NCI-H2081 (cell line): ENCODE data around the gene NLRP1.

ENCODE experiments used
- DNase-seq, 2 experiments: peaks; one replicate each; lab custom pipeline; 2025; lab: John Stamatoyannopoulos, UW

NLRP1 gene

DNA sequence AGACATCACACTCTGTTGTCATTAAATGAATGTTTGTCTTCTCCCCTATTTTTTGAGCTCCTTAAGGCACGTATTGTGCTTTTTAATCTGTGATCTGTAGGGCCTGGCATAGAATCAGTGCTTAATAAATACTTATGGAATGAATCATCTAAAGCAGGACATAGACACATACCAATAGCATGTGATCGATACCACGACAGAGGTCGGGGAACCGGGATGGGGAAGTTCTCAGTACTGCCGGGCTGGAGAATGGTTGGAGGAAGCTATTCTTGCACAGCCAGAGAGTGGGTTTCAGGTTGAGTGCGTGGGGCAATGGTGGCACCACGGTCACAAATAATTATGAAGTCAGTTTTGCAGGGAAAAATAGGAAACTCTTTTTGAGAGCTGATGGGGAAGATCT, 26.8 kb downstream of the NLRP1 start:
- no peak for DNase-seq

DNA sequence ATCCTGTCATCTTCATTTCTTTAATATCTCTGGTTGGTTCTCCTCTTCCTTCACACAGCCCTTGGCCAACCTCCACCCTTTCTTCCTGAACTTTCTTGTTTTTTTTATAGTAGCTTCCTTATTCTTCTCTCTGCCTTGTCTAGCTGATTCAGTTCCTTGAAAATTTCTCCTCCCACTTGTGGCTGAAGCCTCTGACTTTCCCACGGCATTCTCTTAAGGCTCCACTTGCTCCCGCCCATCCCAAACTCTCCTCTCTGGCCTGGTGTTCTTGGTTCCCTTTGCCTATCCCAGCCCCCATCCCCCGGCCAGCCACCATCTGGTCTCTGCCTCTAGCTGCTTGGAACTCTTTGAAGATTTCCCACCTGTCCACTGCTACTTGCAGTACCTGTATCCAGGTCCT, 29.1 kb downstream of the NLRP1 start:
- DNase-seq: no peak

DNA sequence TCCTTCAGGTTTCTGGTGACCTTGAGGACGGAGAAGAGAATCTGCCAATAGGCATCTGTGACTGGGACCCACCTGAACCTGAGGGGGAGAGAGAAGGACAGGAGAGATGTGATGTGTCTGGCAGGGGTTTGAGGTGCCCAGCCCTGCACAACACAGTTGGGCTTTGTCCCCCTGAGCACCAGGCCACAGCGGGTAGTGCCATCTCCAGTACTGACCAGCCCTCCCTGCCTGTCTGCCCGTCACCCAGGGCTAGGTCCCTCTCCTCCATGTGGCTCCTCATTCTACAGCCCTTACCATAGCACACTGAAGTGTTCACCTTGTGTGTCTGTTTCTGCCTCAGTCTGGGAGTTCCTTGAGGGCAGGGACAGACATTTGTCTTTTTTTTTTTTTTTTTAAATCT, 30.8 kb downstream of the NLRP1 start:
- DNase-seq: no peak

DNA sequence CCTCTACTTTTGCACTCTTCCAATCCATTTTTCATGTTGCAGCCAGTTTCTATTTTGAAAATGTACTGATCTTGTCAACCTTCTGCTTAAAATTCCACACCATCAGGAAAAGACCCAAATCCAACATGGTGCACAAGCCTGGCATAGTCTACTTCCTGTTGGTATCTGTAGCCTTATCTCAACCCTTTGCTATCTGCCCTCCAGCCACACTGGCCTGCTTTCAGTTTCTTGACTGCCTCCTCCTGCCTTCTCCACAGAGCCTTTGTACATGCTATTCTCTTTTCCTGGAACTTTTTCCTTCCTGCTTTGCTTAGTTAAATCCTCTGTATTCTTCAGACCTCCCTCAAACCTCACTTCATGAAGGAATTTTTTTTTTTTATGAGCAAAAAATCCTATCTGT, 31.5 kb downstream of the NLRP1 start:
- DNase-seq: no peak

DNA sequence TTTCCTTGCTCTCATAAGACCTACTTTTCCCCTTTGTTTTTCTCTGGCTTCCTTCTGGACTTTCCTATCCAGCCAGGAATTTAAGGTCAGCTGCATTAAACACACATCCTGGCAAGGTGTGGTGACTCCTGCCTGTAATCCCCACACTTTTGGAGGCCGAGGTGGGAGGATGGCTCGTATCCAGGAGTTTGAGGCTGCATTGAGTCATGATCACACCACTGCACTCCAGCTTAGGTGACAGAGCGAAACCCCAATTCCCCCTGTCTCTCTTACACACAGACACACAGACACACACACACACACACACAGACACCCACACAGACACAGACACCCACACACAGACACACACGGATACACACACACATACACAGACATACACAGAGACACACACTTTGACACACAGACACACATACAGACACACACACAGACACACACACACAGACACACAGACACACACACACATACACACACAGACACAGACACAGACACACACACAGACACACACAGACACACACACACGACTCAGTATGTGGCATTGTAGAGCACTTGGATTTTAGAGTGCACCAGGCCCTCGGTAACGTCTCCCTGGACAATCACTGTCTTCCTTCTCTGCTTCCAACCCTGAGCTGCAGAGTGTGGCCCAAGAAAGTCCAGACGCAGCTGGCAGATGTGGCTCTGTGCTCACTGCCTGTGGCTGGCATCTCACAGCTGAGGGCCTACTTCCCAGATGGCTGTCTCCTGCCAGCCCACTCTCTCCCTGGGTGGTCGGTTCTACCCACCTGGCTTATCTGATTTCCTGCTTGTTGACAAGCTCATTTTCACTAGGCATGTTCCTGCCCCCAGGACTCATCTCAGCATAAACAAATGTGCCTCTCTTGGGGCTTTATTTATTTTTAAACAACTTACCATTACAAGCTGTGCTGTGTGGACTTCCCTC, 39.0 kb downstream of the NLRP1 start:
- no peak for DNase-seq

- no peak for DNase-seq
Measured at GRCh38 chr17:5544115-5544514, 40.2 kb downstream of the NLRP1 start.

DNA sequence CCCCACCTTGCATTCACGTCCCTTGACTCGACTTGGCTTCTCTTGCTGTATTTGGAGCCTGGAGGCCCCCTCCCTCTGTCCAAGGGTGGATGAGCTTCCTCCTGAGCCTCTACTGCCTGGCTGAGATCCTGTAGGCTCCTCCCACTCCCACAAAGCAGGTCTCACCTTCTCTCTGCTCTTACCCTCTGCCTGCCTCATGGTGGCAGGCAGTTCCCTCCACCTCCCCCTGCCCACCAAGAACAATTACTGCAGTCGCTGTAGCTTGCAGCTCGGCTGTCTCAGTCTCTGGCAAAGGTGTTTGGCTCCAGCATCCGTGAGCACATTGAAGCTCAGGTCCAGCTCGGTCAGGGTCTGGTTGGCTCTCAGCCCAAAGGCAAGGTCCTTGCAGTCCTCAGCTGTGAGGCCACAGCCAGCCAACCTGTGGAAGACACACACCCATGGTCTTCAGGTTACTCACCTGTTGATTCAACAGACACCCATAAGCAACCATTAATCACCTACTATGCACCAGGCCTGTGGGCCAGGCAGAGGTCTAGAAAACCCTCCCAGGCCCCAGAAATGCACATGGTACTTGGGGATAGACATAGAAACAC, 42.6 kb downstream of the NLRP1 start:
- no peak for DNase-seq

GRCh38 chr17:5540321-5540720, 44.0 kb downstream of the NLRP1 start:
- DNase-seq: no peak

DNA sequence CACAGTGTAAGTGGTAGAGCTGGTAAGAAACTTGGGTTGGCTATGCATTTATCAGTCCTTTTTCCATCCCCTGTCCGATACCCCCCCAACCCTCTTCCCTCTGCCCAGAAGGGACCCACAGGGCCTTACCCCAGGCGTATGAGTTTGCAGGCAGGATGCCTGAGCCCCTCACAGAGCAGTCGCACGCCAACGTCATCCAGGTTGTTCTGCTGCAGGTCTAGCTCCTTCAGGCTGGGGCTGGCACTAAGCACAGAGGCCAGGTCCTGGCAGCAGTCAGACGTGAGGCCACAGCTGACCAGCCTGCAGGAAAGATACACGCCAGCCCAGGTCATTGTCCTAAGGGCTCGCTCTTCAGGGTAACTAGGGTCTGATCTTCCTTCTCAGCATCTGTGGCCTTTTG, 45.0 kb downstream of the NLRP1 start:
- DNase-seq: no peak

- no peak for DNase-seq
Measured at GRCh38 chr17:5536866-5537650, 47.3 kb downstream of the NLRP1 start.

DNA sequence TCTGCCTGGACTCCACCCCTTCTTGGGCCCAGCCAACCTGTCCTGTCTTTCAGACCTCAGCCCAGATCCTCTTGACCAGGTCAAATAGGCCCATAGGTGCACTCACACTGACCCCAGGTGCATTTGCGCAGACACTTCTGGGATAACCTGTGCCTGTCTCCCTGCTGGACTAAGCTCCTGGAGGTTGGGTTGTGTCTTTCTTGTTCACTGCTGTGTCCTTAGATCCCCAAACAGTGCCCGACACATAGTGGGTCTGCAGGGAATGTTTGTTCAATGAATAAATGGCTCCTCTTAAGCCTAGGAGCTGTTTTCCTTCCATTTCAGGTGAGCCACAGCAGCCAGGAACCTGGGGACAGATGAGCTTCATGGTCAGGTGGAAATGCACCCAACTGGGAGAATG, 48.9 kb downstream of the NLRP1 start:
- no peak for DNase-seq

DNA sequence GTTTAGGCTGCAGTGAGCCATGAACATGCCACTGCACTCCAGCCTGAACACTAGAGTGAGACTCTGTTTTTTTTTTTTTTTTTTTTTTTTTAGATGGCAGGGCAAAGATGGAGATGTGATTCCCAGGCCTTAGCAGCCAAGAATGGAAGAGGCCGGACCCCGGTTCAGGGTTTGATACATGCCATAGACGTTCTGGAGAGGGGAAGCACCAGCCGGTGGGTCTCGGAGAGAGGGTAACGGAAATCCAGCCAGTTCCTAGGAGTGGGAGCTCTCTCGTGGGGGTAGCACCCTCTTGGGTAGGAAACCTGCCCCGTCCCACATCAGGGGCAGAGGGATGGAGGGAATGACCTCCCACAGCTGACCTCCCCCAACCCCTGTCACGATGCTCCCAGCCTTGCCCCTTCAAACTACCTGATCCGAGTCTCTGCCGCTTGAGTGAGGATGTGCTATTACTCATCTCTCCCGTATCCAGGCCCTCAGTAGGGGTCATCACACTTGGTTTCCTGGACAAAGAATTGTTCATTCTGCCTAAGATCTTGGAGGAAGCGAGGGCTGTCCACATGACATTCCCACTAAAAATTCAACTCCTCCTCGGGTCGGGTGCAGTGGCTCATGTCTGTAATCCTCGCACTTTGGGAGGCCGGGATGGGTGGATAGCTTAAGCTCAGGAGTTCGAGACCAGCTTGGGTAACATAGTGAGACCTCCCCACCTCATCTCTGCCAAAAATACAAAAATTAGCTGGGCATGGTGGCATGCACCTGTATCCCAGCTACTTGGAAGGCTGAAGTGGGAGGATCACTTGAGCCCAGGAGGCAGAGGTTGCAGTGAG, 50.6 kb downstream of the NLRP1 start:
- no peak for DNase-seq

DNA sequence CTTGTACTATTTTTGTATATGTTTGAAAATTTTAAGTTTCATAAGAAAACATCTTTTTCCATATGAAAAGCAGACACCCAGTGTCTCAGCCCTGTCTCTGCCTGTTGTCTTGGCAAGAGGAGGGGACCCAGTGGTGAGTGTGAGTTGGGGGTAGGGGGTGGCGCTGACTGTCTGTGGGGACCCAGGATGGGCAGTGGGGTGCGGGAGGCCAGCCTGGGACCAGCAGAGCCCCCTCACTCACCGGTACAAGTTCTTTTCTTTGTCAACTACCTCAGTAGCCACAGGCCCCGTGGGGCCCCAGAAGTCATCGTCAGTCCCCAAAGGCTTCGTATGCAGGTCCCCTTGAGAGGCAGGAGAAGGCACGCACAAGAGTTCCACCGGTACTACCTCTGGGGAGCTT, 51.7 kb downstream of the NLRP1 start:
- DNase-seq: no peak

- no peak for DNase-seq
Measured at GRCh38 chr17:5531085-5531418, 53.3 kb downstream of the NLRP1 start.

DNA sequence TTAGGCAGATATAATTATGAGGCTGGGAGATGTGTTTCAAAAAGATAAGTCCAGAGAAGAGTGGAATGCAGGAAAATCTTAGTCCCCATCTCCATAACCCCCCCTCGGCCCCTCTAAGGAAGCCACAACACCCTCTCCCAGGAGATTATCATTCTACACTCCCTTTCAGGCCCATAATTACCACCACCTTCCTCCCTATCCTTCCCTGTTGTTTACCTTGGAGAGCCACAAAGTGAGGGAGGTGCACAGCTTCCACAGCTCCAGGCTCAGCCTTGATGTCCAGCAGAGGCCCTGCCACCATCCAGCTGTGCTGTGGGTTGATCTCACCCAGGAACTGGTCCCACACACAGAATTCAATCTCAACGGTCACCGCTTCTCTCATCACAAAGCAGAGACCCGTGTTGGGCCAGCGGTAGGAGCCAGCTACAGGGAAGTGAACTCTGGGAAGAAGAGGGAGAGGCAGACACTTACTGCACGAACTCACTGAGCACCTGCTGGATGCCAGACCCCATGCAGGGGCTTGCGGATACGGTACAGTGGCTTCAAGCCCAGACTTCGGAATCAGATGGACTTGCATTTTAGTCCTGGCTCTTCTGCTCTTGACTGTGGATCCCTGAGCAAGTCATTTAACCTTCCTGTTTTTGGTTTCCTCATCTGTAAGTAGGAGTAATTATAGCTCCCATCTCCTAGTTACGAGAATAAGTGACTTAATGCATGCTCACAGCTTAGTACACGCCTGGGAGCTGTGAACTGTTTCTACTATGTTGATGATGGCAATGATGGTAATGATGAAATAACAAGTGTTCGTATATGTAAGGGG, 53.8 kb downstream of the NLRP1 start:
- DNase-seq: no peak

DNA sequence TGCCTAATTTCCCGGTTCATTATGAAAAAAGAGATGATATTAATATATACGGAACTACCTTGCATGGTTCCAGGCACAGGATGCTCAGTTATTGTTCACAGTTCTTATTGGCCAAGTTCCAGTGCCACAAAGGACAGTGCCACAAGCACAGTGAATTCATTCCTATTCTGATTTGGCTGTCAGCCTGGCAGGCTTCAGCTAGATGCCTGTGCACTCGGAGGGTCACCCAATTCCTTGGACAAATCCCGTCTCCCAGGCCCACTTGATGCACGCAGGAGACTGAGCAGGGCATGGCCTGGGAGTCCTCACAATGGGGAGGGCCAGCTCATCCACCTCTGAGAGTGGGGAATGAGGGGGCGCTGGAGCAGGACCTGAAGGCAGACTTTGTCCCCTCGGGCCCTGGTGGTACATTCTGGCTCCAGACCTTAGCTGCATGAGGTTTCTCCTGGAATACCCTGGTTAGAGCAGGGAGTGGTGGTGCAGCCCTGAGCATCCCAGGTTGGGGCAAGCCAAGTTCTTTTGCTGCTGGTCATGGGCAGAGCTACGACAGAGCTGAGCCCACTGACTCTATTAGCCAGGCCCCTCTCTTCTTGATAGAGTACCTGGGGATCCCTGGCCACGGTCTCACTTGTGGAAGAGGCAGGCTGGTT, 56.6 kb downstream of the NLRP1 start:
- DNase-seq: no peak

DNA sequence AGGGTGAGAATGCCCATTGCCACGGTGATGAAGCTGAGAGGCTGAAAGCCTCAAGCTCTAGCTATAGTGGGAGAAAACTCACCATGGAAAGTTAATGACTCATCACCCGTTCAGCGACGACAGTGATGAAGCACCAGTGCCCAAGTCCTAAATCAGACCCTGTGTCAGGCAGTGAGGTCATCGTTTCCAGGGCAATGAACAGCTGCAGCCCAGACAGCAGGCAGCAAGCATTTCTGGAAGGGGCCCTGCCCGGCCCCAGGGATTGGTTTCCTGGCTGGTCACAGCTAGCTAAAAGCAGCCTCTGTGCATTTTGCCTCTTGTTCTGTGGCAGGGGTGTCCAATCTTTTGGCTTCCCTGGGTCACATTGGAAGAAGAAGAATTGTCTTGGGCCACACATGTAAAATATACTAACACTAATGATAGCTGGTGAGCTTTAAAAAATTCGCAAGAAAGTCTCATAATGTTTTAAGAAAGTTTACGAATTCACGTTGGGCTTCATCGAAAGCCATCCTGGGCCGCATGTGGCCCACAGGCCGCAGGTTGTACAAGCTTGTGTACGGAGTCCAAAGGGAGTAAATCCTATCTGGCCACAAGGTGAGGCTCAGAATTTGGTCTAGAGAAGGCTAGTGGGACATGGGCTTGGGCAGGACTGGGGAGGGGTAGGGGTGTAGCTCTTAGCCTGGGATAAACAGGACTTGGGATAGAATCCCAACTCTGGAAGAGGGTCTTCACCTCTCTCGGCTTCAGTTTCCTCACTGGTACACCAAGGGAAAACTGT, 57.3 kb downstream of the NLRP1 start:
- DNase-seq: peak in 1 of 2 experiments; percentile 15

GRCh38 chr17:5523249-5523648, 61.1 kb downstream of the NLRP1 start:
- DNase-seq: no peak

DNA sequence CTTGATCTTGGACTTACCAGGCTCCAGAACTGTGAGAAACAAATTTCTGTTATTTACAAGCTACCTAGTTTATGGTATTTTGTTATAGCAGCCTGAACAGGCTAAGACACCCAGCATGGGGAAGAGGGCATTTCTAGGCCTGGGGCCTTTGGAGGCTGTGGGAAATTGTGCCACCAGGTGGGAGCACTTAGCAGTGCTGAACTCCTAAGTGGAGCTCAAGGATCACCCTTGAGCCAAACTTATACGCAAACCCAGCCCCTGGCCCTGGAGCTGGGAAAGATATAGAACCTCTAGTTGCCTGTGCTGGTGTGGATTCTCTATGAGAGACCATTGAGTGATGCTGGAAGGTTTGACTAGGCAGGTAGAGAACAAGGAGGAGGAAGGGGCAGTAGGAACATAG, 61.8 kb downstream of the NLRP1 start:
- DNase-seq: no peak
